ENCODE data around the gene POMT2.

The POMT2 gene

DNA sequence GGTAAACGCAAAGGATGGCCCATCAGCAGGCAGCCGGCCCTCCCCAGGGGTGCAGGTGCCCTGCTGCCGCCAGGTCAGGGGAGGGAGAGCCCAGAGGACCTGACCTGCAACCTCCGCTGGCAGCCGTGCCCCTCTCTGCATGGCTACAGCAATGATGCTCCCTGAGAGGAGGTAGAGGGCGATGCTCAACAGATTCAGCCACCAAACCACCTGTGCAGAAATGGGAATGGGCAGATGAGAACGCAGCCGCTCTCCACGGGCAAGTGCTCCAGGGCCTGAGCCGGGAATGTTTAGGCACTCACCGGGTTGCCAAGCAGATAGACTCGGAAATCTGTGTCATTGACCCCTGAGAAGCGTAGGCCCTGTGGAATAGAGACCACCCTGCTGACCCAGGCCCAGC lies 41.0 kb downstream of the POMT2 start:
- no peak overlapping the region for H3K4me3 ChIP-seq (ENCODE audit: control insufficient read depth, low read depth, low read length)
- DNase-seq (ENCODE audit: low read depth) = no peak
- TF ChIP-seq, protein P1, sequence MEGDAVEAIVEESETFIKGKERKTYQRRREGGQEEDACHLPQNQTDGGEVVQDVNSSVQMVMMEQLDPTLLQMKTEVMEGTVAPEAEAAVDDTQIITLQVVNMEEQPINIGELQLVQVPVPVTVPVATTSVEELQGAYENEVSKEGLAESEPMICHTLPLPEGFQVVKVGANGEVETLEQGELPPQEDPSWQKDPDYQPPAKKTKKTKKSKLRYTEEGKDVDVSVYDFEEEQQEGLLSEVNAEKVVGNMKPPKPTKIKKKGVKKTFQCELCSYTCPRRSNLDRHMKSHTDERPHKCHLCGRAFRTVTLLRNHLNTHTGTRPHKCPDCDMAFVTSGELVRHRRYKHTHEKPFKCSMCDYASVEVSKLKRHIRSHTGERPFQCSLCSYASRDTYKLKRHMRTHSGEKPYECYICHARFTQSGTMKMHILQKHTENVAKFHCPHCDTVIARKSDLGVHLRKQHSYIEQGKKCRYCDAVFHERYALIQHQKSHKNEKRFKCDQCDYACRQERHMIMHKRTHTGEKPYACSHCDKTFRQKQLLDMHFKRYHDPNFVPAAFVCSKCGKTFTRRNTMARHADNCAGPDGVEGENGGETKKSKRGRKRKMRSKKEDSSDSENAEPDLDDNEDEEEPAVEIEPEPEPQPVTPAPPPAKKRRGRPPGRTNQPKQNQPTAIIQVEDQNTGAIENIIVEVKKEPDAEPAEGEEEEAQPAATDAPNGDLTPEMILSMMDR (conservative IDR thresholded peaks at IDR 0.05; ENCODE audit: control insufficient read depth, insufficient read depth, low read depth, low read length) = no peak

DNA sequence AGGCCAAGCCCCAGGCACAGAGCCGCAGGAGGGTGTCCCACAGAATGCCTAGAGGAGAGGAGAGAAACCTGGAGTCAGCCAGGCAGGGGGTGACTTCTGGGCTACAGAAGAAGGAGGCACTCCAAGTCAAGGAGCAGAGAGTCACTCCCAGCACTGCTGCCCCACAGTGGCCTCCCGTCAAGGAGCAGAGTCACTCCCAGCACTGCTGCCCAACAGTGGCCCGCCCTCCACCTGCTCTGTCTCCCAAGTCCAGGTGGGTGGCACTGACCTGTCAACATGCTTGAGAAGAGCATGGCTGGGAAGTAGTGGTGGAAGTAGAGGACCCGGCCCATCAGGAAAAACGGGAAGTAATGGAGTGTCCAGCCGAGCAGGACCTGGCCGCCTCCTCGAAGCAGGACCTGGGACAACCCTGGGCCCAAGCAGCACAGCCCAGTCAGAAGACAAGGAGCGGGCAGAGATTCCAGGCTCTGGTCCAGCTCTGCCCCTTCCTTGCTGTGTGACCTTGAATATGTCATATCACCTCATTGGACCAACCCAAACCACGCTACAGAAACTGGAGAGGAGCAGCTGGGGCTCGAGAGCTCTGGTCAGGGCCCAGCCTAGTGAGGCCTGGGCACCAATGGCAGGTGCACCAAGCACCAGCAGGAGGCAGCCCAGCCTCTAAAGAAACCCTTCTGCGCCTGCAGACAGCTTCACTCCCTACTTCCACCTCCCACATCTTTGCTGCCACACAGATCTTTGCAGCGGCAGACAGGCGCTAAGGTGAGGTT lies 42.0 kb downstream of the POMT2 start:
- TF ChIP-seq, protein P1 (conservative IDR thresholded peaks at IDR 0.05; ENCODE audit: control insufficient read depth, insufficient read depth, low read depth, low read length) = no peak
- H3K4me3 ChIP-seq (ENCODE audit: control insufficient read depth, low read depth, low read length) = no peak overlapping the region
- DNase-seq (ENCODE audit: low read depth) = no peak

DNA sequence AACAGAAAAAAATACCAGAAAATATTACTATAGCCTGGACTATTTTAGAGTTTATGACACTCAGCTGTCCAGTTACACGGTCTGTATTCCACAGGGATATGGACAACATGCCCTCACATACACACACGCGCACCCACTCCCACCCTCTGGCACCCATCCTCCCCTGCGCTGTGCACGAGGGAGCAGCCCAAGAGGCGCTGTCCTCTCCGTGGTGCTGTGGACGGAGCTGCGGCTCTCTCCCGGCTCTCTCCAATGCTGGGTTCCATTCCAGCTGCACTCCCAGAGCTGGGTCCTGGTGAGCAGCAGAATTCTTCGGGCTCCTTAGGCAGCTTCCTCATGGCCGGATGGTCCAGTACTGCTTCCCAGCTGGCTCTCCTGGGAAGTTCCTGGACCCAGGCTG lies 43.7 kb downstream of the POMT2 start:
- TF ChIP-seq, protein P1 (conservative IDR thresholded peaks at IDR 0.05; ENCODE audit: control insufficient read depth, insufficient read depth, low read depth, low read length) = no peak
- H3K4me3 ChIP-seq (ENCODE audit: control insufficient read depth, low read depth, low read length) = no peak overlapping the region
- no peak for DNase-seq (ENCODE audit: low read depth)

DNA sequence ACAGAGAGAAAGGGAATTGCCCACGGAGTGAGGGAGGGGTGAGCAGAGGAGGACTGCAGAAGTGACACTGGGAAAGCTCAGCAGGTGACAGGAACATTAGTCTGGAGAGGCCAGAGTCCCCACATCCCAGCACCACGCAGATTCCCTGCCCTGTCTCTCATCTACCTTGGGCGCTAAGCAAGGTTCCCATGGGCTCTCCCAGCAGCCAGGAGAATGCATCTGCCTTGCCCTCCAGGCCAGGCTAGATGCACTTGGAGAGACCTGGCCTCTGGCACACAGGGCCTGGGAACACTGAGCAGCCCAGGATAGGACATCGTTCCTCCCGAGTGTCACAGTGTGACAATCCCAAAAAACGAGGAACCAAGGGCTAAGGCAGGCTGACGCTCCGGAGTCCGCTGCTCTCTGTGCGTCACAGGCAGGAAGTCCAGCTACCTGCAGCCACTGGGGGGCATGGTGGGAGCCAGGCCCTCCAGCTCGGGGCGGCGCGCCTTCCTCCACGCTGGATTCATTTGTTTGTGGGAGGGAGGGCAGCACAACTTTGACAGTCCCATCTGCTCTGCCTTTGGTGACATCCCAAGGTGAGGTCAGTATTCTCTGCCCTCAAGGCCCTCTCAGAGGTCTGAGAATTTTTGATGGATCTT lies 44.3 kb downstream of the POMT2 start:
- TF ChIP-seq, protein P1 (conservative IDR thresholded peaks at IDR 0.05; ENCODE audit: control insufficient read depth, insufficient read depth, low read depth, low read length) = no peak
- H3K4me3 ChIP-seq (ENCODE audit: control insufficient read depth, low read depth, low read length) = no peak overlapping the region
- DNase-seq (ENCODE audit: low read depth) = no peak

DNA sequence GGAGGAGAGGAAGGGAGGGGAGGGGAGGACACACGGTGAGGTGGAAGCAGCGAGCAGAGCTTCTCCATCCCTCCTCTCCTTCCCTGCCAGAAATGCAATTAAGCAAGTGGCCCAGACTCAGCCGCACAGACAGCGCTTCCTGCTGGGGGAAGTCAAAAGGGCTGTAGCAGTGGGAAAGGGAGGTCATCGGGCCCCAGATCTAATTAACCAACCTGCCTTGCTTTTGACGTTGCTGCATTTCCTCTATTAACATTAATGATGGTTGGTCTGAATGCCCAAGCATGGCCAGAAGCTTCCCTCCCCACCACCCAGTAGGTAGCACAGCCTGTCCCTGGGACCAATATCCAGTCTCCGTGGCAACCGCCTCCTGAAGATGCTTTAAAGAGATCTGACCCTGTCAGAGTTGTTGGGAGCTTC lies 45.1 kb downstream of the POMT2 start:
- no peak for DNase-seq (ENCODE audit: low read depth)
- H3K4me3 ChIP-seq (ENCODE audit: control insufficient read depth, low read depth, low read length) = no peak overlapping the region
- TF ChIP-seq, protein P1 (conservative IDR thresholded peaks at IDR 0.05; ENCODE audit: control insufficient read depth, insufficient read depth, low read depth, low read length) = no peak

DNA sequence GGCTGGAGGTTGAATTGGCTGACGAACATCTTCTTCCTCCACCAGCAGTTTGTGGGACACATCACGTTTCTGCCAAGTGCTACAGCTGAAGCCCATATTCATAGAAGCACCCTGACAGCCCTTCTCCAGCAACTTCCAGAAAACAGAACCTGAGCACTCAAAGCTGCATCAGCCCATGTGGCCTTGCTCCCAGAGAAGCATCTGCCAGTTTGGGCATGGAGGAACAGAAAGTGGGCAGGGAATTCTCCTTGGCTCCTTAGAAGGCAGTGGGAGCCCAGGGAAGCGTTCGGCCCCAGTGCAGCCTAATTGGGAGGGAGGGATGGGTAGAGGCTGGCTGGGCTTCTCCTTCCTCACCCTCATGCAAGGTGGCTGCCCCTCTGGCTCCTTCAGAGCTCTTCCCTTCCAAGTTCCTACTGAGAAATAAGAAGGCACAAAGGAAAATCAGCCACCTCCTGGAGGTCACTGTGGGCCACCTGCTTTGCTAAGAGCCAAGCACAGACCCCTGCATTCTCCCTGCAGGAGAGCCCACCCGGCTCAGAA lies 45.6 kb downstream of the POMT2 start:
- DNase-seq (ENCODE audit: low read depth) = no peak
- no peak overlapping the region for H3K4me3 ChIP-seq (ENCODE audit: control insufficient read depth, low read depth, low read length)
- TF ChIP-seq, protein P1 (conservative IDR thresholded peaks at IDR 0.05; ENCODE audit: control insufficient read depth, insufficient read depth, low read depth, low read length) = no peak
